ENCODE measurements around the gene AFF1. TPM values are rescaled to one million over a fixed set of nuclear protein-coding genes. Genes with fewer than 3 reads are reported as not detected.

Gene AFF1
- total RNA-seq, 4 donors from 2014 or later = 105 to 152 (median 111) TPM

DNA sequence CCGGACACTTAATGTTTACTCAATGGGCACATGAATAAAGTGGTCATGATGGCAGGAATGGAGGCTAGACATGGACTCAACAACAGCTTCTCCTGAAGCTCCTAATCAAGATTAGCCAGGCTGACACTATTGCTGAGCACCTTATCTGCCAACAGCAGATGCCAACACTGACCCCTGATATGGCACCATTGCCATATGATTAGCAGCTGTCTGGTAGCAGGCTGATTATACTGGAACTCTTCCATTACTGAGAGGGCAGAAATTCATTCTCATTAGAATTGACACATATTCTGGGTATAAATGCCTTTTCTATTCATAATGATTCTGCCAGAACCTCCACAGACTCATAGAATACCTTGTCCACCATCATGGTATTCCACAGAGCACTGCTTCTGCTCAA lies 18.4 kb upstream of the AFF1 start:
- Histone ChIP-seq H3K9me3 (no peaks in the 10 kb centered on the region), H3K27me3 (no peaks in the 10 kb centered on the region), H3K27ac (no peak overlapping the region), H3K4me1 (peaks cover 0 to 3% (median 0%) of the 10 kb centered on the region in 4 donors), H3K4me3 (no peak overlapping the region), H3K36me3 (no peaks in the 10 kb centered on the region)
- no peak for DNase-seq (ENCODE audit: low spot score in 2 of 2)
- TF ChIP-seq, protein P1, sequence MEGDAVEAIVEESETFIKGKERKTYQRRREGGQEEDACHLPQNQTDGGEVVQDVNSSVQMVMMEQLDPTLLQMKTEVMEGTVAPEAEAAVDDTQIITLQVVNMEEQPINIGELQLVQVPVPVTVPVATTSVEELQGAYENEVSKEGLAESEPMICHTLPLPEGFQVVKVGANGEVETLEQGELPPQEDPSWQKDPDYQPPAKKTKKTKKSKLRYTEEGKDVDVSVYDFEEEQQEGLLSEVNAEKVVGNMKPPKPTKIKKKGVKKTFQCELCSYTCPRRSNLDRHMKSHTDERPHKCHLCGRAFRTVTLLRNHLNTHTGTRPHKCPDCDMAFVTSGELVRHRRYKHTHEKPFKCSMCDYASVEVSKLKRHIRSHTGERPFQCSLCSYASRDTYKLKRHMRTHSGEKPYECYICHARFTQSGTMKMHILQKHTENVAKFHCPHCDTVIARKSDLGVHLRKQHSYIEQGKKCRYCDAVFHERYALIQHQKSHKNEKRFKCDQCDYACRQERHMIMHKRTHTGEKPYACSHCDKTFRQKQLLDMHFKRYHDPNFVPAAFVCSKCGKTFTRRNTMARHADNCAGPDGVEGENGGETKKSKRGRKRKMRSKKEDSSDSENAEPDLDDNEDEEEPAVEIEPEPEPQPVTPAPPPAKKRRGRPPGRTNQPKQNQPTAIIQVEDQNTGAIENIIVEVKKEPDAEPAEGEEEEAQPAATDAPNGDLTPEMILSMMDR (IDR thresholded peaks at IDR 0.05) = no peak
- no peak for TF ChIP-seq POLR2A (IDR thresholded peaks at IDR 0.05)
- no peak for TF ChIP-seq EP300 (IDR thresholded peaks at IDR 0.05)
- 0% methylated on average over 1 of the region's 1 CpG for WGBS, 2 donors

DNA sequence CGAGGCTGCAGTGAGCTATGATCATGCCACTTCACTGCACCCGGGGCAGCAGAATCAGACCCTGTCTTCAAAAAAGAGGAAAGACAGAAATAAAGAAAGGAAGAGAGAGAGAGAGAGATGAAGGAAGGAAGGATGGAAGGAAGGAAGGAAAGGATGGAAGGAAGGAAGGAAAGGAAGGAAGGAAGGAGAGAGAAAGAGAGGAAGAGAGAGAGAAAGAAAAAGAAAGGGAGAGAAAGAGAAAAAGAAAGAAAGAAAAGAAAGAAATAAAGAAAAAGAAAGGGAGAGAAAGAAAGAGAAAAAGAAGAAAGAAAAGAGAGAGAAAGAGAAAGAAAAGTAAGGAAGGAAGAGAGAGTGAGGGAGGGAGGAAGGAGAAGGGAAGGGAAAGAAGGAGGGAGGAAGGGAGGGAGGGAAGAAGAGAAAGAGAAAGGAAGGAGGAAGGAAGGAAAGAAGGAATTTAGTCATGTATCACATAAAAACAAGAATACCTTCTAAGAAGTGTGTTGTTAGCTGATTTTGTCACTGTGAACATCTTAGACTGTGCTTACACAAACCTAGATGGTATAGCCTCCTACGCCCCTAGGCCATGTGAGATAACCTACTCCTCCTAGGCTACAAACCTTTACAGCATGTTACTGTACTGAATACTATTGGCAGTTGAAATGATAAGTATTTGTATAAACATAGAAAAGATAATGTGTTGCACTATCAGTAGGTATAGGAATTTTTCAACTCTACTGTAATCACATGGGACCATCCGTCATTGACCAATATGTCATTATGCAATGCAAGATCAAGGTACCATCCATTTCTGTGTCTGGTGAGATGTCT lies 17.4 kb upstream of the AFF1 start:
- Histone ChIP-seq H3K9me3 (no peaks in the 10 kb centered on the region), H3K27ac (no peak overlapping the region), H3K4me3 (no peak overlapping the region), H3K27me3 (no peaks in the 10 kb centered on the region), H3K4me1 (peaks cover 0 to 7% (median 0%) of the 10 kb centered on the region in 4 donors), H3K36me3 (no peaks in the 10 kb centered on the region)
- DNase-seq (ENCODE audit: low spot score in 2 of 2) = no peak
- TF ChIP-seq EP300 (IDR thresholded peaks at IDR 0.05) = no peak
- TF ChIP-seq, protein P1 (IDR thresholded peaks at IDR 0.05) = no peak
- TF ChIP-seq POLR2A (IDR thresholded peaks at IDR 0.05) = no peak
- 84 to 87% methylated on average over 4 of the region's 4 CpGs for WGBS, 2 donors

DNA sequence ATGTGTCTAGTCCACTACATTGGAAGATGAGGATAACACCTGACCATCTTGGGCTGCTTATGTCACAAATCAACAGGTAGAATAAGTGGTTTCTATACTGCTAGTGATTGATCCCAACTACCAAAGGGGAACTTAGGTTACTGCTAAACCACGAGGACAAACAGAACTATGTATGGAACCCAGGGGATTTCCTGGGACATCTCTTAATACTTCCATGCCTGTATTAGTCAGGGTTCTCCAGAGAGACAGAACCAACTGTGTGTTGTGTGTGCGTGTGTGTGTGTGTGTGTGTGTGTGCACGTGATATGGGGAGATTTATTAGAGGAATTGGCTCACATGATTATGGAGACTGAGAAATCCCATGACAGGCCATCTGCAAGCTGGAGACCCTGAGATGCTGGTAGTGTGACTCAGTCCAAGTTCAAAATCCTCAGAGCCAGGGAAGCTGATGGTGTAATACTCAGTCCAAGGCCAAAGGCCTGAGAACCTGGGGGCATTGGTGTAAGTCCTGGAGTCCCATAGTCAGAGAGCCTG lies 16.2 kb upstream of the AFF1 start:
- no peak overlapping the region for H3K27ac ChIP-seq
- TF ChIP-seq EP300 (IDR thresholded peaks at IDR 0.05) = no peak
- no peak for TF ChIP-seq POLR2A (IDR thresholded peaks at IDR 0.05)
- TF ChIP-seq, protein P1 (IDR thresholded peaks at IDR 0.05) = no peak
- no peak overlapping the region for H3K4me3 ChIP-seq
- peaks cover 0 to 7% (median 0%) of the 10 kb centered on the region in 4 donors for H3K4me1 ChIP-seq
- no peak for DNase-seq (ENCODE audit: low spot score in 2 of 2)
- WGBS, 2 donors = 28 to 29% methylated on average over 3 of the region's 3 CpGs
- H3K27me3 ChIP-seq = no peaks in the 10 kb centered on the region
- H3K9me3 ChIP-seq = no peaks in the 10 kb centered on the region
- H3K36me3 ChIP-seq = no peaks in the 10 kb centered on the region

DNA sequence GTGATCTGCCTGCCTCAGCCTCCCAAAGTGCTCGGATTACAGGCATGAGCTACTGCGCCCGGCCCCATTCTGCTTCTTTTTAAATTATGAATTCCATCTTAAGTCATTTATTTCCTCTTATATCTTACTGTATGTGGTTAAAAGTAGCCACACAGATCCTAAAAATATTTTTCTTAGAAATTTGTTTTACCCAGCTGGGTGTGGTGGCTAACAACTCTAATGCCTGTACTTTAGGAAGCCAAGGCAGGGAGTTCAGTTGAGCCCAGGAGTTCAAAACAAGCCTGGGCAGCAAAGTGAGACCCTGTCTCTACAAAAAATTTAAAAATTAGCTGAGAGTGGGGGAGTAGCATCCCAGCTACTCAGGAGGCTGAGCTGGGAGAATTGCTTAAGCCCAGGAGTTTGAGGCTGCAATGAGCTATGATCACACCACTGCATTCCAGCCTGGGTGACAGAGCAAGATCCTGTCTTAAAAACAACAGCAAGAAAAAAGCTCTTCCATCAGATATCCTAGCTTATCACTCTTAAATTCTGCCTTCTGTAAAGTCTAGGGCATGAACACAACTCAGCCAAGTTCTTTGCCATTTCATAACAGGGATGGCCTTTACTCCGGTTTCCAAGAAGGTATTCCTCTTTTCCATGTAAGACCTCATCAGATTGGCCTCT lies 15.1 kb upstream of the AFF1 start:
- Histone ChIP-seq H3K27ac (no peak overlapping the region), H3K36me3 (peaks cover 0 to 4% (median 0%) of the 10 kb centered on the region in 3 donors), H3K9me3 (no peaks in the 10 kb centered on the region), H3K27me3 (no peaks in the 10 kb centered on the region), H3K4me1 (peaks cover 0 to 7% (median 0%) of the 10 kb centered on the region in 4 donors), H3K4me3 (no peak overlapping the region)
- no peak for DNase-seq (ENCODE audit: low spot score in 2 of 2)
- WGBS, 2 donors = 87 to 98% methylated on average over 4 of the region's 4 CpGs
- TF ChIP-seq, protein P1 (IDR thresholded peaks at IDR 0.05) = no peak
- no peak for TF ChIP-seq EP300 (IDR thresholded peaks at IDR 0.05)
- no peak for TF ChIP-seq POLR2A (IDR thresholded peaks at IDR 0.05)
